Measurements from ENCODE around the gene EIF4E2.

Gene EIF4E2

GRCh38 chr2:232550354-232551249 is at the start of gene EIF4E2, which contains the start of gene TIGD1:
EIF4E2 (plus strand) TSS chr2:232550689; CDS start chr2:232550725, 36 bp downstream.
TIGD1 (minus strand) TSS chr2:232550557; CDS start chr2:232549882, 675 bp downstream.
- peak; percentile 95 for DNase-seq

- DNase-seq: no peak
Measured at GRCh38 chr2:232501331-232501771, 49.1 kb upstream of the EIF4E2 start.

- DNase-seq: no peak
Measured at GRCh38 chr2:232501794-232502390, 48.6 kb upstream of the EIF4E2 start.

GRCh38 chr2:232502511-232502910 is 48.0 kb upstream of the EIF4E2 start:
- no peak for DNase-seq

- peak; percentile 41 for DNase-seq
Measured at GRCh38 chr2:232502911-232503808, 47.3 kb upstream of the EIF4E2 start.

GRCh38 chr2:232503809-232504323 is 46.6 kb upstream of the EIF4E2 start:
- DNase-seq: no peak

- DNase-seq: no peak
Measured at GRCh38 chr2:232504438-232504837, 46.1 kb upstream of the EIF4E2 start.

- no peak for DNase-seq
Measured at GRCh38 chr2:232505856-232506255, 44.6 kb upstream of the EIF4E2 start.

GRCh38 chr2:232506709-232507108 is 43.8 kb upstream of the EIF4E2 start:
- no peak for DNase-seq

- DNase-seq: no peak
Measured at GRCh38 chr2:232508251-232508650, 42.2 kb upstream of the EIF4E2 start.

- no peak for DNase-seq
Measured at GRCh38 chr2:232511336-232511890, 39.1 kb upstream of the EIF4E2 start.

GRCh38 chr2:232512602-232513001 is 37.9 kb upstream of the EIF4E2 start:
- DNase-seq: no peak

GRCh38 chr2:232513353-232513752 is 37.1 kb upstream of the EIF4E2 start:
- DNase-seq: no peak

GRCh38 chr2:232515639-232516038 is 34.9 kb upstream of the EIF4E2 start:
- no peak for DNase-seq

GRCh38 chr2:232516551-232516950 is 33.9 kb upstream of the EIF4E2 start:
- no peak for DNase-seq

GRCh38 chr2:232518844-232519243 is 31.6 kb upstream of the EIF4E2 start:
- no peak for DNase-seq

GRCh38 chr2:232519581-232520438 is 30.7 kb upstream of the EIF4E2 start, which contains the start of gene PRSS56:
PRSS56 (plus strand) TSS chr2:232520388; CDS start chr2:232520599, 211 bp downstream.
- no peak for DNase-seq

GRCh38 chr2:232520489-232520888 is 30.0 kb upstream of the EIF4E2 start:
- no peak for DNase-seq

- DNase-seq: no peak
Measured at GRCh38 chr2:232521098-232521497, 29.4 kb upstream of the EIF4E2 start.

GRCh38 chr2:232521959-232522622 is 28.4 kb upstream of the EIF4E2 start:
- DNase-seq: peak; percentile 71
